ENCODE data around the gene TMED1. TPM values are rescaled to one million over a fixed set of nuclear protein-coding genes. Genes with fewer than 3 reads are reported as not detected.

Gene TMED1
- total and polyA plus RNA-seq, 2 experiments from 2014 or later = 29.7 to 37.2 TPM

- no peak for TF ChIP-seq REST (IDR thresholded peaks at IDR 0.05; ENCODE audit: unreplicated experiment)
- TF ChIP-seq JUNB (IDR thresholded peaks at IDR 0.05; ENCODE audit: unreplicated experiment) = no peak
- no peak for TF ChIP-seq EZH2phosphoT487 (IDR thresholded peaks at IDR 0.05; ENCODE audit: unreplicated experiment)
- no peak for TF ChIP-seq POLR2AphosphoS5 (IDR thresholded peaks at IDR 0.05; ENCODE audit: low read depth)
- TF ChIP-seq ZNF114 (CRISPR knock-in tag; IDR thresholded peaks at IDR 0.05) = no peak
- TF ChIP-seq ETS1 (IDR thresholded peaks at IDR 0.05) = no peak
- TF ChIP-seq STAT1 (IDR thresholded peaks at IDR 0.05; ENCODE audit: unreplicated experiment) = no peak
- TF ChIP-seq CREB1 (CRISPR knock-in tag; IDR thresholded peaks at IDR 0.05; ENCODE audit: low read depth) = no peak
- TF ChIP-seq NANOG (IDR thresholded peaks at IDR 0.05; ENCODE audit: borderline replicate concordance) = no peak
Observed at GRCh38 chr19:10885201-10886169, 49.5 kb upstream of the TMED1 start (continued).

- H3K4me1 Mint-ChIP-seq = peaks cover 73% of the 10 kb centered on the region
- DNase-seq (ENCODE audit: low spot score) = no peak
- no peak overlapping the region for H3K4me3 Mint-ChIP-seq
- Histone ChIP-seq H3K27ac (ENCODE audit: low read depth) (peak overlapping the region; percentile 97), H3K36me3 (ENCODE audit: insufficient read depth) (no peaks in the 10 kb centered on the region), H2AFZ (no peak overlapping the region), H3K4me2 (0 out of 2 replicates have a peak overlapping the region, but pooled peaks have one; percentile 65), H3F3A (replicated peaks; ENCODE audit: low read depth) (peaks cover 41% of the 10 kb centered on the region), H3K79me2 (replicated peaks; ENCODE audit: insufficient read depth) (peaks cover 97% of the 10 kb centered on the region), H3K27me3 (ENCODE audit: insufficient read depth) (no peaks in the 10 kb centered on the region), H4K20me1 (replicated peaks; ENCODE audit: insufficient read depth) (peaks cover 5% of the 10 kb centered on the region; the same call in 1 of the 2 replicates), H3K4me1 (ENCODE audit: insufficient read depth) (peaks cover 84% of the 10 kb centered on the region), H3K9me2 (ENCODE audit: insufficient read depth) (no peaks in the 10 kb centered on the region; the same call in 1 of the 2 replicates), H3K4me3 (no peak overlapping the region)
- peaks cover 3% of the 10 kb centered on the region for H3K36me3 Mint-ChIP-seq (ENCODE audit: low read depth)
- no peak for ATAC-seq
- no peak overlapping the region; the same call in 1 of the 2 replicates for H3K27ac Mint-ChIP-seq
- peaks cover 11% of the 10 kb centered on the region for H3K27me3 Mint-ChIP-seq (ENCODE audit: insufficient read depth, low read depth, poor library complexity)
- no peaks in the 10 kb centered on the region for H3K9me3 Mint-ChIP-seq
- no peak for TF ChIP-seq ETS1 (IDR thresholded peaks at IDR 0.05)
- no peak for TF ChIP-seq CREB1 (CRISPR knock-in tag; IDR thresholded peaks at IDR 0.05; ENCODE audit: low read depth)
- no peak for TF ChIP-seq NANOG (IDR thresholded peaks at IDR 0.05; ENCODE audit: borderline replicate concordance)
- no peak for TF ChIP-seq ZNF114 (CRISPR knock-in tag; IDR thresholded peaks at IDR 0.05)
- no peak for TF ChIP-seq CTCF (conservative IDR thresholded peaks at IDR 0.05; ENCODE audit: low read depth in 2 of 2)
- no peak for TF ChIP-seq POLR2AphosphoS5 (IDR thresholded peaks at IDR 0.05; ENCODE audit: low read depth)
- TF ChIP-seq EZH2phosphoT487 (IDR thresholded peaks at IDR 0.05; ENCODE audit: unreplicated experiment) = no peak
- no peak for TF ChIP-seq JUNB (IDR thresholded peaks at IDR 0.05; ENCODE audit: unreplicated experiment)
Observed at GRCh38 chr19:10884274-10884673, 48.3 kb upstream of the TMED1 start.
